Measurements from ENCODE around the gene PAQR5.

Gene PAQR5

DNA sequence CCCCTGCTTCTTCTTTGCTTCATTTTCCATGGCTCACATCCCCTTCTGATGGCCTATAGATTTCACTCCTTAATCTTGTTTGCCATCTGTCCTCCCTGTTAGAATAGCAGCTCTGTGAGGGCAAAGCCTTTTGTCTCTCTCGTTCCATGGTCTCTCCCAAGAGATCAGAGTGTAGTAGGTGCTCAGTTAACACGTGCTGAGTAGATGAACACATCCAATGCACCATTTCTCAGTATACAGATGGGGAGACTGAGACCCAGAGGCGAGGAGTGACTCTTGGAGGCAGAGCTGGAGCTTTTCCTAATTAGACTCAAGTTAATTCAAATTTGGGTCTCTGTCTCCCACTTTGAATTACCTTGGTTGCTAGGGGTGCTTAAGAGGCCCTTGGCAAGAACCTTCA lies 4.2 kb downstream of the PAQR5 start:
- Mint-ChIP-seq H3K9me3 (no peaks in the 10 kb centered on the region), H3K4me1 (peaks cover 7% of the 10 kb centered on the region), H3K27ac (no peak overlapping the region), H3K27me3 (peaks cover 66% of the 10 kb centered on the region), H3K4me3 (no peak overlapping the region)
- DNase-seq = no peak
- ATAC-seq = no peak

DNA sequence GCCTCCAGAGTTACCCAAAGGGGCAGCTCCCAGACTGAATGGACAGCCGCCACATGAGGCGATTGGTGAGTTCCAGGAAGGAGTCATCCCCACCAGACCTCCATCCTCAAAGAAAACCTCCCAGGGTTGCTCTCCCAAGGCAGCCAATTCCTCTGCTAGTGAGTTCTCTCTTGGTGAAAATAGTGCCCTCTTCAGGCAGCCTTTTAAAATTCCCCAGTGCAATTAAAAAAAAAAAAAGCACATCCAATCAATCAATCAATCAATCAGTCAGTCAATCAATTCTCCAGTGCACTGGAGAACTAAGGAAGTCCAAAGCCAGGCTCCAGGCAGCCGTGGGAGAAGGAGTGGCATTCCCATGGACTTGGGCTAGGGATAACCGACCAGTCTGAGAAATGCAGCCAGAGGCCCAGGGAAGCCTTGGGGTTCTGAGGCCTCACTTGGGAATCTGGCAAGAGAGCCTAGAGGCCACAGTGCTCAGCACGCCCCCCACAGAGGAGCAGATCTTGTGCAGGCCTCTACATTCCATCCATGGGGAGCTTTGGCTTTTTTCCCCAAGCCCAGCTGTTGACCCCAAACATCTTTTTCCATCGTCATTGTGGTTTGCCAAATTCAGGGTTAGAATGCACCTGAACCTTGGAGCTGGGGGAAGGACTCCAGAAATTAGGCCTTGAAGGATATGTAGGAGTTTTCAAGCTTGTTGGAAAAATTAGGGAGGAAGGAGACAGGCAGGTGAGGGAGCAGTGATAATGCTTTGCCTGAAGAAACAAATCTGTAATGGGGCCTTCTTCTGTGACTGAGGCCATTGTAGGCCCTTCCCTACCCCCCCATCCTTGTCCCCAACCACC lies 4.8 kb downstream of the PAQR5 start:
- peaks cover 7% of the 10 kb centered on the region for H3K4me1 Mint-ChIP-seq
- peaks cover 60% of the 10 kb centered on the region for H3K27me3 Mint-ChIP-seq
- H3K9me3 Mint-ChIP-seq = no peaks in the 10 kb centered on the region
- no peak overlapping the region for H3K4me3 Mint-ChIP-seq
- H3K27ac Mint-ChIP-seq = no peak overlapping the region
- no peak for ATAC-seq
- DNase-seq = no peak

DNA sequence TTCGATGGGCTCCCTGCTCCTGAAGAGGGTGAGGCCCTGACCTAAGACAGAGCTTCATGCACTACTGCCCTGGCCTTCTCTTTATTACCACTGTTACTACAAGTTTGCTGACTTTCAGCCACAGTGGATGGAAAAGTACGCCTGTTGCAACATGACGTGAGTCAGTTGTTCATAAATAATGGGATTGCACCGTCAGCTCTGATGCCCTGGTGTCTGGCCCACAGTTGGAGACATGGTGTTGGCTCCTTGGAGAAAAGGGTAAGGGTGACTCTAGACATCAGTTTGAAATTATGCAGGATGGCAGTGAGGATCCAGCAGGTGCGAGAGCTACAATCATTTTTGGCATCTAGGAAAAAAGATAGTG lies 5.5 kb downstream of the PAQR5 start:
- DNase-seq (no peak), ATAC-seq (no peak)
- H3K9me3 Mint-ChIP-seq = no peaks in the 10 kb centered on the region
- no peak overlapping the region for H3K4me3 Mint-ChIP-seq
- H3K27me3 Mint-ChIP-seq = peaks cover 55% of the 10 kb centered on the region
- no peak overlapping the region for H3K27ac Mint-ChIP-seq
- peaks cover 6% of the 10 kb centered on the region for H3K4me1 Mint-ChIP-seq

DNA sequence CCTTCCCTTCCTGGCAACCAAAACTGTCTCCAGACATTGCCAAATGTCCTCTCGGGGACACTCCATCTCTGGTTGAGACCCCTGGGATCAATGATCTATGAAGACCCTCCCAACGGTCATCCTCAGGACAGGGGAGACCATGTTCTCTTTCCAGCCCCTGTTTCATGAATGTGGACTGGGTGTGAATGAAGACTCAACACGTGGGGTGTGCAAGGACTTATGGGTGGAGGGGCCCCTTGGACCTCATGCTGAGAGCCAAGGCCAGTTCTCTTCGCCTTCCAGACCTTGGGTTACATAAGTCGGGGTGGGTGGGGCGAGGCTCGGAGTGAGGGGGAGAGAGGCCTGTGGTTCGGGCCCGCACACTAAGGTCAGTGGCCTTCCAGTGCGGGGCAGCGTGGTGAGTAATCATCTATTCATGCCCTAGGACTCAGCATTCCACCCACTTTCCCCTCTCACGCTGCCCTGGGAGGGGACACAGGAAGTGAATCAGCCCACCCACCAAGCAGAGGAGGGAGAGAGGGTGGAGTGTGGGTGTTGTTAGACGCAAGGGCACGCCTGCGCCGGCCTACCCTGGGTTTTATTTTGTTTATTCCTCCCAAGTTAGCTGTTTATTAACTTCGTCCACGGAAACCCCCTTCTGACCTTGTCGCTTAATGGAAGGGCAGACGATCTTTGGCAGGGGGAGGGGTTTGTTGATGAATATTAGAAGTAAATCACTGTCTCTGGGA lies 6.7 kb downstream of the PAQR5 start:
- no peaks in the 10 kb centered on the region for H3K9me3 Mint-ChIP-seq
- H3K4me3 Mint-ChIP-seq = no peak overlapping the region
- DNase-seq = no peak
- ATAC-seq = no peak
- no peak overlapping the region for H3K27ac Mint-ChIP-seq
- H3K27me3 Mint-ChIP-seq = peaks cover 43% of the 10 kb centered on the region
- H3K4me1 Mint-ChIP-seq = no peaks in the 10 kb centered on the region

DNA sequence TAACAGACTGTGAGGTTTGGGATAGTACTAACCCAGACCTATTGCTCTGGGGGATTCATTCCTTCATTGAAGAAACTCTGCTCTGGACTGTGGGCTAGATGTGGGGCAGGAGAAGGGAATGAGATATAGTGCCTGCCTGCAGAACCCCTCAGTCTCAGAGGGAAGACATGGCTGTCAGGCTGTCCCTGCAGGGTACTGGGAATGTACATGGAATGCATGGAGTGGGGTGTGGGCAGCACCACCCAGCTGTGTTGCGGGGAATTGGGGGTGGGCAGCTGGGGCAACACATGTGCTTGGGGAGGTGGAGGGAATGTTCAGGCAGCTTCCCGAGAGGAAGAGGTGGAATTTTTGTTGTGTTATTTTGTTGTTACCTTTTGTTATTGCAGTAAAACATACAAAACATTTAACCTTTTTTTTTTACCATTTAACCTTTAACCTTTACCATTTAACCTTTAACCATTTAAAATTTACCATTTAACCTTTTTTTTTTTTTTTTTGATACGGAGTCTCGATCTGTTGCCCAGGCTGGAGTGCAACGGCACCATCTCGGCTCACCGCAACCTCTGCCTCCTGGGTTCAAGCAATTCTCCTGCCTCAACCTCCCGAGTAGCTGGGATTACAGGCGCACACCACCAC lies 7.3 kb downstream of the PAQR5 start:
- H3K27me3 Mint-ChIP-seq = peaks cover 36% of the 10 kb centered on the region
- H3K27ac Mint-ChIP-seq = no peak overlapping the region
- no peaks in the 10 kb centered on the region for H3K9me3 Mint-ChIP-seq
- no peak for DNase-seq
- no peak for ATAC-seq
- H3K4me1 Mint-ChIP-seq = no peaks in the 10 kb centered on the region
- H3K4me3 Mint-ChIP-seq = no peak overlapping the region

DNA sequence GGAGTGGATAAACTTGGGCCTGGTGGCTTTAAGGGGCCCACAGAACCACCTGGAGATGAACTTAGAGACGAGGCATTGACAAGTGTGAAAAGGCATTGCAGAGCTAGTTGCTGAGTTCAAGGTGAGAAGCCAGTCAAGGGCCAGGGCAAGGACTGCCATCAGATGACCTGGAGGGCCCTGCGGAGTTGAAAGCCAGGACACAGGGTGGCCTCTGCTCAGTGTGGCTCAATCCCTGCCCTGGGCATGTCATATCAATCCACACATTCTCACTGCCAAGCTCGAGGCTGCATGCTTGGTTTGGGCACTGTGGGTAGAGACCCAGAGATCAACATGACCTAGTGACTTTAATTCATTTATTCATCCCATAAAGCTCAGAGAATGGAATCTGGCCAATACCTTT lies 9.2 kb downstream of the PAQR5 start:
- ATAC-seq (no peak), DNase-seq (no peak)
- H3K4me1 Mint-ChIP-seq = no peaks in the 10 kb centered on the region
- H3K9me3 Mint-ChIP-seq = no peaks in the 10 kb centered on the region
- peaks cover 17% of the 10 kb centered on the region for H3K27me3 Mint-ChIP-seq
- no peak overlapping the region for H3K4me3 Mint-ChIP-seq
- H3K27ac Mint-ChIP-seq = no peak overlapping the region

DNA sequence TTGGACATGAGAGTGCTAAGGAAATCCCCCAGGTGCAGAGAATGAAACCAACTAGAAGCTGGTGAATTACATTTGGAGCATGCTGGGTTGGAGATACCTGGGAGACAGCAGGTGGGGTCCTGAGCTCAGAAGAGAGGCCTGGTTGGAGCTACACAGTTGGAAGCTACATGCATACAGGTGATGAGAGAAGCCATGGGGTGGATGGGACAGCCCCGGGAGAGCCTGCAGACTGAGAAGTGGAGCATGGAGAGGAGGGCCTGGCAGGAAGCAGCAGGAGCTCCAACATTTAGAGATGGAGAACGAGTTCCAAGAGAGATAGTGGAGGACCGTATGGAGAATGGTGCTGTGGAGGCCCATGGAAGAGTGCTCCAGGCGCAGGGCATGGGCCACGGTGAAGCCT lies 10.2 kb downstream of the PAQR5 start:
- Mint-ChIP-seq H3K27ac (no peak overlapping the region), H3K27me3 (peaks cover 9% of the 10 kb centered on the region), H3K4me3 (no peak overlapping the region), H3K9me3 (no peaks in the 10 kb centered on the region), H3K4me1 (no peaks in the 10 kb centered on the region)
- DNase-seq (no peak), ATAC-seq (no peak)

DNA sequence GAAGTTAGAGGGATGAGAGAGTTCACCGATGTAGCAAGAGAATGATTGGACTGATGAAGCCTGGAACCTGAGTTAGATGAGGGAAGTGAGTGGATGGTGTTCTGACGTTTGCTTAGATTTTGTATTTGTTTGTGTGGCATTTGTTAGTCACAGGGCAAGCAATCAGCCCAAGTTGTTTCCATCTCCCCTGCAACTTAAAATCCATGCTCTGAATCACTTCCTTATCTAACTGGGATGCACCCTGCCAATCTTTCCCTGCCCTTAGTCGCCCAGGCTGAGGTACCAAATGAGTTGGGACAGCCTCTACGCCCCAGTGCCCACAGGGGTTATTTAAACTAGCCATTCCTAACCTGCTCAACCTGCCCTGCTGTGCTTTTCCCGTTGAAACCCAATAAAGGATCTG lies 12.6 kb downstream of the PAQR5 start:
- H3K4me1 Mint-ChIP-seq = no peaks in the 10 kb centered on the region
- DNase-seq (no peak), ATAC-seq (no peak)
- H3K27ac Mint-ChIP-seq = peak overlapping the region in 1 of 2 donors; percentile 27
- no peak overlapping the region for H3K4me3 Mint-ChIP-seq
- H3K27me3 Mint-ChIP-seq = peaks cover 14% of the 10 kb centered on the region
- no peaks in the 10 kb centered on the region for H3K9me3 Mint-ChIP-seq

DNA sequence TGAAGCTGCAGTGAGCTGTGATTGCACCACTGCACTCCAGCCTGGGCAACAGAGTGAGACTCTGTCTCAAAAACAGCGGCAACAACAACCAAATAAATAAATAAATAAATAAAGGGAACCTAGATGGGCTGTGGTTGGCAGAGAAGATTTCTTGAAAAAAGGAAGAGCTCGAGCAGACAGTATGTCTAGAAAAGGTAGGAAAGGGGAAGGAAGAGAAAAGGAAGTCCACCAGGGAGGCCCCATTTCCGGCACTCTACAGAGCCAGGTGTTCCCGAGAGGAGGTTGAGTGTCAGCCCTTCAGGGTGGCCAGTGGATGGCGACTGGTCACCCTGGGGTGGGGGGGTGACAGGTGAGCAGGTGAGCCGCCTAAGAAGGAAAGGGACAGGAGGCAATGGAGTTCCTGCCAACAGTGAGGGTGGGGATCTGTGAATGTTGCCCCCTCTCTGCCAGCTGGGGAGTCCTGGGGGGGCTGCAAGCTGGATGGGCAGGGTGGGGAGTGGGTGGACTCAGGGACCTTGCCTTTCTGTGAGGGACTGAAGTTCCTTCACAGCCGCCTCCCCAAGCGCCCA lies 14.8 kb downstream of the PAQR5 start:
- H3K4me1 Mint-ChIP-seq = no peaks in the 10 kb centered on the region
- H3K4me3 Mint-ChIP-seq = no peak overlapping the region
- H3K27me3 Mint-ChIP-seq = peaks cover 21% of the 10 kb centered on the region
- H3K9me3 Mint-ChIP-seq = no peaks in the 10 kb centered on the region
- H3K27ac Mint-ChIP-seq = peak overlapping the region in 1 of 2 donors; percentile 36
- DNase-seq (no peak), ATAC-seq (no peak)

DNA sequence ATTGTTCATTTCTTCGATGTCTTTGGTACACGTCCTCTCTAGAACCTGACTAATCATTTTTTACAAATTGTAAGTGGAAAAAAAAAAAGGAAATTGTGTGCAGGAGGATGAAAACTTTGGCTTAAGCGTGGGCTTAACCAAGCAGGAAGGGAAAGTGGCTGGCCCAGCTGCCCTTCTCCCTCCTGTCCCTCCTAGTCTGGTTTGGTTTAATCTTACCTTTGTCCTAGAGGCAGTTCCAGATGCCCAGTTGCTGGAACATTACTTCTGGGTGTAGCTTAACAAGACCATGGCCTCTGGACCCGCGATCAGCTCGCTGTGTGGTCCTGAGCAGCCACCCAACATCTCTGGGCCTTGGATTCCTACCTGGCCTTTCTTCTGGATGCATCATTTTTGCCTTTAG lies 15.4 kb downstream of the PAQR5 start:
- H3K9me3 Mint-ChIP-seq = no peaks in the 10 kb centered on the region
- H3K27ac Mint-ChIP-seq = no peak overlapping the region
- no peak overlapping the region for H3K4me3 Mint-ChIP-seq
- no peaks in the 10 kb centered on the region for H3K4me1 Mint-ChIP-seq
- DNase-seq = no peak
- peaks cover 22% of the 10 kb centered on the region for H3K27me3 Mint-ChIP-seq
- ATAC-seq = no peak

DNA sequence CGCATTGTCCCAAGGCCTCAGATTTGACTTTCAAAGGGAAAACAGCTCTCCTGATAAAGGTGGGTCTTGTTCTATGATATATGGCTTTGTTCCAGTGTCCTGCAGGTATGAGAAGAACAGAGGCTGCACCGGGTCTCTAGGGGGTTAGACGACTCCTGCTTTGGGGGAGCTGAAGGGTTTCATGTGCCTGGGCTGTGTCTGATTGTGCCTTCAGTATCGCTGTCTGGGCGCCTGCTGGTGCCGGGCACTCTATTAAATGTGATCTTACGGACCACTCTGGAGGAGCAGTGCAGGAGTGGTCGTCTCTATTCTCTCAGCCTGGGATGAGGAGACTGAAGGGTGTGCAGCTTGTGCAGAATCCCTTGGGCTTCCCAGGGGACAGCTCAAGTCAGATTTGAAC lies 16.0 kb downstream of the PAQR5 start:
- DNase-seq = no peak
- Mint-ChIP-seq H3K4me1 (peaks cover 3% of the 10 kb centered on the region), H3K27ac (peak overlapping the region in 1 of 2 donors; percentile 43), H3K4me3 (no peak overlapping the region), H3K9me3 (no peaks in the 10 kb centered on the region), H3K27me3 (peaks cover 27% of the 10 kb centered on the region)
- ATAC-seq = no peak

DNA sequence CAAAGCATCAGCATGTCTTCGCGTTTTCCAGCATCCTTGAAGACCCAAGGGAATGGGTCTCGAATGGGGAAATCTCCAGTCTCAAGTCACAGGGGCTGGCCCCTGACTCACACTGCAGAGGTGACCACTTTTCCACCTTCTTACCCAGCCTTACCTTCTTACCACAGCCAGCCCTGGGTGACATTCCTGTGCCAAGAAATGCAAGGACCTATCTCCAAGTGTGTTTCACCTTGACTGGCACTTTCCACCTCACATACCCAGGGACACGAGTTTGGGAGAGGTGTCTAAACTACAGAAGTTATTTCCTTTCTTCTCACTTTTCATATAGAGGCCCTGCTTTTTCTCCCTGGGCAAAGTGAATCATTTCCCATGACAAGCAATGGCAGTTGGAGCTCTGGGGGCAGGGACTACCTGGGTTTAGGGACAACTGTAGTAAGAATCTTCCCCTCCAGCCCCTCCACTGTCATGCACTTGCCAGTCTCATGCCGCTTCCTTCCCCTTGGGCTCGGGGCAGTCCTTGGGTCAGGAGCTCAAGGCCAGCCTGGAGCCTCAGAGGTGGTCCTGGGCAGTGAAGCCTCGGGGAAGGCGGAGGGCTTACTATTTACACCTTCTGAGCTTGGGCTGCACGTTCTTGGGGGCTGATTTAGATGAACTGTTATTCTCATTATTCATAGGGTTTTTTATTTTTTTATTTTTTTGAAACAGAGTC lies 16.8 kb downstream of the PAQR5 start:
- Mint-ChIP-seq H3K27me3 (peaks cover 32% of the 10 kb centered on the region), H3K9me3 (no peaks in the 10 kb centered on the region), H3K27ac (peak overlapping the region in 1 of 2 donors; percentile 56), H3K4me3 (no peak overlapping the region), H3K4me1 (peaks cover 9% of the 10 kb centered on the region)
- ATAC-seq (no peak), DNase-seq (no peak)

DNA sequence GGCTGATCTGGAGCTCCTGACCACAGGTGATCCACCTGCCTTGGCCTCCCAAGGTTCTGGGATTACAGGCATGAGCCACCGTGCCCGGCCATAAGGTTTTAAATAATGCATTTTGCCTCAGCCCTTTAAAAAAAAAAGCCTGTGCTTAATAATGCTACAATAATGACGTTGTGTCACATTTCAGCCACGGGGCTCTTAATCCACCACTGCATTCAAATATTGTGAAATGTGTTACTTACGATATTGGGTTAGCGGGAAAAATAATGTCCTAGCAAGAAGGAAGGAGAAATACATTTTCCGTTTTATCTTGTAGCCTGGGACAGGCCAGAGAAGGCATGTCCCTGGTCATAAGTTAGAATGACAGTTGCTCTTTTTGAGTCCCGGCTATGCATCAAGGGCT lies 17.6 kb downstream of the PAQR5 start:
- no peak overlapping the region for H3K27ac Mint-ChIP-seq

DNA sequence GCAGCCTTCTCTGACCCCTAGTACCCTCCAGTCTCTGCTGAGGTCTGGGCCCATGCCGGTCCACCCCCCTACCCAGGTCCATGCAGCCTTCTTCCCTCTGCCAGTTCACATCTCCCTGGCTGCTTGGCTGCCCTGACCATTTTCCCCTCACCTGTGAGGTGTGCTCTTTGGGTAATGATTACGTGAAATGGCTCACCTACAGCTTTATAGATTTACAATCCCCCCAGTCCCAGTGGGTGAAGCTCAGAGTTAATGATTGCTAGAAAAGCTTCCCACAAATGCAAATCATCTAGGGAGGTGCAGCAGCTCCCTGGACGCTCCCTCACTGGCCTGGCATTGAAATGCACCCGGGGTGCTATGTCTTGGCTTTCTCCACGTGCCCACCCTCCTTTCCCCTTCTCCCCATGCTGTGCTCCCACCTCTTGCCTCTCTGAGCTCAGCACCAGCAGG lies 18.7 kb downstream of the PAQR5 start:
- H3K4me1 Mint-ChIP-seq = peaks cover 21% of the 10 kb centered on the region
- peaks cover 42% of the 10 kb centered on the region for H3K27me3 Mint-ChIP-seq
- DNase-seq = no peak
- no peak for ATAC-seq
- H3K4me3 Mint-ChIP-seq = no peak overlapping the region
- H3K27ac Mint-ChIP-seq = peak overlapping the region in 1 of 2 donors; percentile 82
- no peaks in the 10 kb centered on the region for H3K9me3 Mint-ChIP-seq

More for the DNA sequence above, 17.6 kb downstream of the PAQR5 start:
- DNase-seq (no peak), ATAC-seq (no peak)
- no peak overlapping the region for H3K4me3 Mint-ChIP-seq
- peaks cover 16% of the 10 kb centered on the region for H3K4me1 Mint-ChIP-seq
- peaks cover 32% of the 10 kb centered on the region for H3K27me3 Mint-ChIP-seq
- no peaks in the 10 kb centered on the region for H3K9me3 Mint-ChIP-seq

DNA sequence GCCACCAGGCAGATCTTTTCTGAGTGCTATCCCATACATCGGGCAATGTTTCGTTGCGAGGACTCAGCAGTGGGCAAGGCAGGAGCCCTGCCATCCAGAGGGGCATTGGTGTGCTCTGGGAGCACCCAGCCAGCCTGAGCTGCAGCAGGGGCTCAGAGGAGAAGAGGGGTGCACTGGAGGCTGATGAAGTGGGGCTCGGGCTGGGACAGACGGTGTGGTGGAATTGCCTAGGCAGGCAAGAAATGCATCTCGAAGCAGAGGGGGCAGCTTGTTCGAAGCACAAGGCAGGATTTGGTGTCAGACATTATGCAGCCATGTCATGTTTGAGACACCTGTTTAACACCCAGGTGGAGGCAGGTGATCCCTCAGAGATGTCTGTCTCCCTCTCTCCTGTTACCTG lies 19.3 kb downstream of the PAQR5 start:
- Mint-ChIP-seq H3K9me3 (no peaks in the 10 kb centered on the region), H3K4me1 (peaks cover 21% of the 10 kb centered on the region), H3K27ac (peak overlapping the region in 1 of 2 donors; percentile 72), H3K27me3 (peaks cover 48% of the 10 kb centered on the region), H3K4me3 (no peak overlapping the region)
- DNase-seq (no peak), ATAC-seq (no peak)
